SH-SY5Y (cell line): Measurements from ENCODE around the gene GNS.

Source experiments
- GATA2 ChIP-seq: IDR thresholded peaks from 2 replicates; pipeline ENCODE4 v1.6.1; 2011; ENCODE audit warnings: mild to moderate bottlenecking, low read depth, low read length
- GATA3 ChIP-seq: IDR thresholded peaks from 2 replicates; pipeline ENCODE4 v1.6.1; 2011; ENCODE audit warnings: low read depth, mild to moderate bottlenecking, low read length, moderate library complexity

GNS gene

DNA sequence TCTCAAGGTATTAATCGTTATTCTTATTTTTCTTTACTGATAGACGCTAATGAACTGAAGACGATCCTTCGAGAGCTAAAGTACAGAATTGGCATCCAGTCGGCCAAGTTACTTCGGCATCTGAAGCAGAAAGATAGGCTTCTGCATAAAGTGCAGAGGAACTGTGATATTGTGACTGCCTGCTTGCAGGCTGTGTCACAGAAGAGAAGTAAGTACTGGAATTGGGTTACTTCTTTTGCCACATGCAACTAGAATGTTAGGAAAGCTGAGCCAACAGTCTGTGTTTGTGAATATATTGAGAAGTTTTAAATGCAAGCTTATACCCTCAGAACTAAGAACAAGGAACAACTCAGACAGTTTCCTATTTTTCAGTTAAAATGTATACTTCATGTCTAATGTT, 26.6 kb upstream of the GNS start:
- no peak for TF ChIP-seq GATA3
- no peak for TF ChIP-seq GATA2

DNA sequence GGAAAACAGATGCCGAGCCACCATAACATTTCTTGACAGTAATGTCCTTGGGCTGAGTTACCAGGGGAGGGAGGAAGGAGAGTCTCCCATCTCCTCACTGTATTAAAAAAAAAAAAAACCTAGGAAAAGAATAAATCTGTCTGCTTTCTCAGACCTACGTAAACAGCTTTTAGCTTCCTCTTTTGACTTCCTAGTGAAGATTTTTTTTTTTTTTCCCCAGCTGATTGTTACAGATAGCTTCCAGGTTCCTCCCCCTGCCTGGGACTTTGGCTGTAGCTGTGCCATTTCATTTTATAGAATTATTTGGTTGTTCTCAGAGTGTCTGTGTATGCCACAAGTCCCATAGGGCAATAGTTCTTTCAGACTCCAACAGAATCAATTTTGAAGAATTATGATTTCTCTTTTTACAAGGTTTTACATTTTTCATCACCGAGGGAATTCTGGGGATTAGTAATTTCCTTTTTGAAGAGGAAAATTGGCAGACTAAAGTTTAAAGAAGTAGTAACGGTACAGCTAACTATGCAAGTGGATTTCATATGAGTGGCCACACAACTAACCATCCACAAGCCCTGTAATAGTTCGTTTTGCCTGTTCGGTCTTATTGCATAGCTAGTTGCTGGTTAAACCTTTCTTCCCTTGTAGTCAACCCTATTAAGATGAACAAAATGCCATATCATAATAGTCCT, 23.1 kb upstream of the GNS start:
- TF ChIP-seq GATA2 = no peak
- no peak for TF ChIP-seq GATA3

GRCh38 chr12:64781280-64782190, 22.3 kb upstream of the GNS start:
- TF ChIP-seq GATA3 (no peak), GATA2 (no peak)

GRCh38 chr12:64780531-64781279, 21.5 kb upstream of the GNS start:
- no peak for TF ChIP-seq GATA2
- TF ChIP-seq GATA3 = no peak

GRCh38 chr12:64780132-64780530, 20.9 kb upstream of the GNS start:
- TF ChIP-seq GATA3 (no peak), GATA2 (no peak)

GRCh38 chr12:64779354-64779974, 20.3 kb upstream of the GNS start:
- no peak for TF ChIP-seq GATA3
- TF ChIP-seq GATA2 = no peak

DNA sequence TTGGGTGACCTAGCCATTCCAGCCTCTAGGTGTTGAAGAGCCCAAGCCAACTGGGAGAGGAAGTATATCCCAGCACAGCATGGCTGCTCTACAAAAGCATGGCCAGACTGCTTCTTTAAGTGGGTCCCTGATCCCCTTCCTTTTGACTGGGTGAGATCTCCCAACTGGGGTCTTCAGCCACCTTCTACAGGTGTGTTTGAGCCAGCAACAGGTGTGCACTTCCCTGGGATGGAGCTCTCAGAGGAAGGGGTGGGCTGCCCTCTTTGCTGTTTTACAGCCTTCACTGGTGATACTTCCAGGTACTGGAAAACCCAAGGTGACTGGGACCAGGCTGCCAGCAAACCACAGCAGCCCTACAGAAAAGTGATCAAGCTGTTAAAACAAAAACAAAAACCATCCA, 14.2 kb upstream of the GNS start:
- TF ChIP-seq GATA3 (no peak), GATA2 (no peak)

DNA sequence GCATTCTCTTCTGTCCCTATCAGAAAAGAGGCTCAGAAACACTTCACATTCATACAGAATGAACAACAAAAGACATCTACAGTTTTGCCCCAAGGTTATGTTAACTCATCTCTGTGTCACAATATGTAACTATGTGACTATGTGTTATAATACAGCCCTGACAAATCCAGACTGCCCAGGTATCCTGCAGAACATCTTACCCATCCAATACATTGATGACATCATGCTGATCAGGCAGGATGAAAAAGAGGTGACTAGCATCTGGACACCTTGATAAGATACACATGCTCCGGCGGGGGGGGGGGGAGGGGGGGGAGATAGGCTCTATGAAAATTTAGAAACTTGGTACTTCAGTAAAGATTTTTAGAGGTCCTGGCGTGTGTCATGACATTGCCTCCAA, 8.3 kb upstream of the GNS start:
- no peak for TF ChIP-seq GATA2
- TF ChIP-seq GATA3 = no peak

DNA sequence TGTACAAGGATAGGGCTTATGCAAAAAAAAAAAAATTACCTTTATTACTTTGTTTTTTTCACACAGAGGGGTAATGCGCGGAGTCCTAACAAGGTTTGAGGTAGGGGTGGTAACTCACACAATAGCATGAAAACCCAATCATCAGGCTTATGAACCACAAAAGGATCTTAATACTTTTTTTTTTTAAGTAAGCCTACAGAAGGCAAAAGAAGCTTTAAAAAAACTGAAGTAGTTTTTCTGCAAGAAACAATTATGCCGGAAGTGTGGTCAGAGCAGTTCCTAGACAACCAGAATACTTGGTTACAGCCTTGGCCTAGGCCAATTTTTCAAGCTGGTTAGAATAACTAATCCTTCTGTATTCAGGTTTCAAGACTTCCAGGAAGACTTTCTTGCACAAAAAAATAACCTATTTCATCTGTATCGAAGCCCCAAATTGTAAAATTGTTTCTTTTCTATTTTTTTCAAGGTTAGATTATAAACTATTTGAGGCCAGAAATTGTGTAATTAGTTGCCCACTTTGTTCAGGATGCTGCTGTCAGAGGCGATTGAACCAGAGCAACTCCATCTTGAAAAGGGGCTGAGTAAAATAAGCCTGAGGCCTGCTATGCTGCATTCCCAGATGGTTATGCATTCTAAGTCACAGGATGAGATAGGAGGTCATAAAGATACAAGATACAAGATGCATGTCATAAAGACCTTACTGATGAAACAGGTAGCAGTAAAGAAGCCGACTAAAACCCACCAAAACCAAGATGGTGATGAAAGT, 1.8 kb upstream of the GNS start:
- TF ChIP-seq GATA3 (no peak), GATA2 (no peak)

DNA sequence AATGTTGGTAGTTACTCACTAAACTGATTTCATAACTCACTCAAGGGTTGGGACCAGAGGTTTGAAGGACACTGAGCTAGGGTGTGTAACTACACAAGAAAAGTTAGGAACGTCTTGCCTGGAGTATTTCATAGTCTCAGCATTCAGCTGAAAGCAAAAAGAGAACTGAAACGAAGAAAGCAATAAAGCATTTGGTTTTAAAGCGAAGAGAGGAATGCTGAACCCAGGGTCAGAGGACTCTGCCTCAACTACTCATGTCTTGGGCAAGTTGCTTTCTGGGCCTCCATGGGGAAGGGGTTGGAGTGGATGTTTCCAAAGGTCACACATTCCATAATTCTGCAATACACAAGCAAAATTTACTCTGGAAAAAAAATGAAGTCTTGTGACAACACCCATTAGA, 1.4 kb downstream of the GNS start:
- TF ChIP-seq GATA2 (no peak), GATA3 (no peak)

- TF ChIP-seq GATA2 = no peak
- no peak for TF ChIP-seq GATA3
Observed at GRCh38 chr12:64756376-64756775, 2.8 kb downstream of the GNS start.

GRCh38 chr12:64753427-64753826, 5.8 kb downstream of the GNS start:
- TF ChIP-seq GATA3 = no peak
- TF ChIP-seq GATA2 = no peak

GRCh38 chr12:64752833-64753238, 6.4 kb downstream of the GNS start:
- TF ChIP-seq GATA2 = no peak
- TF ChIP-seq GATA3 = no peak

GRCh38 chr12:64752032-64752431, 7.2 kb downstream of the GNS start:
- no peak for TF ChIP-seq GATA2
- TF ChIP-seq GATA3 = no peak
